ENCODE results near the gene DNAJC17. TPM values are rescaled to one million over a fixed set of nuclear protein-coding genes. Genes with fewer than 3 reads are reported as not detected.

The DNAJC17 gene
- total and polyA plus RNA-seq, 2 donors = 45.0 to 62.9 TPM

DNA sequence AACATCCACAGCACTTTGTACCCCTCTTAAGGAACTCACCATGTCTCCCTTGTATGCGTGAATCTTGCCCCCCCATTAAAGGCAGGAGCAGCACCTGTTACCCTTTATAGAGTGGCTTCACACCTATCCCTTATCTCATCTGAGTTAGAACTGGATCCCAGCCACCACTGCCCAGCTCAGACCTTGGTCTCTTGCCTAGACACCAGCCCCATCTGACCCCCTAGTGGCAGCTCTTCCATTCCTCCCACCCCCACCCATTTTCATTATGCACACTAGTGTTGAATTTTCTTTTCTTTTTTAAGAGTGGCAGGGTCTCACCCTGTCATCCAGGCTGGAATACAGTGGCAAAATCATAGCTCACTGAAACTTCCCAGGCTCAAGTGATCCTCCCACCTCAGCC lies 3.6 kb downstream of the DNAJC17 start:
- no peak overlapping the region for H3K4me3 ChIP-seq (ENCODE audit: low read length in 2 of 2)
- 98% methylated on average over 1 of the region's 1 CpG for WGBS
- H3K27me3 ChIP-seq (ENCODE audit: control insufficient read depth in 2 of 2, insufficient read depth in 1 of 2, low read length in 1 of 2) = no peaks in the 10 kb centered on the region
- no peaks in the 10 kb centered on the region for H3K9me3 ChIP-seq (ENCODE audit: control insufficient read depth in 2 of 2, insufficient read depth in 1 of 2, low read length in 1 of 2)
- no peak overlapping the region for H3K27ac ChIP-seq (ENCODE audit: low read depth in 1 of 2, low read length in 1 of 2)
- peaks cover 3 to 5% of the 10 kb centered on the region in 2 donors for H3K36me3 ChIP-seq (ENCODE audit: control insufficient read depth in 2 of 2, insufficient read depth in 2 of 2, low read length in 1 of 2)
- no peak for DNase-seq (ENCODE audit: low read depth in 6 of 9, low spot score in 9 of 9)
- H3K4me1 ChIP-seq (ENCODE audit: control insufficient read depth in 2 of 2, insufficient read depth in 2 of 2, low read length in 2 of 2) = peaks cover 3 to 19% of the 10 kb centered on the region in 2 donors

DNA sequence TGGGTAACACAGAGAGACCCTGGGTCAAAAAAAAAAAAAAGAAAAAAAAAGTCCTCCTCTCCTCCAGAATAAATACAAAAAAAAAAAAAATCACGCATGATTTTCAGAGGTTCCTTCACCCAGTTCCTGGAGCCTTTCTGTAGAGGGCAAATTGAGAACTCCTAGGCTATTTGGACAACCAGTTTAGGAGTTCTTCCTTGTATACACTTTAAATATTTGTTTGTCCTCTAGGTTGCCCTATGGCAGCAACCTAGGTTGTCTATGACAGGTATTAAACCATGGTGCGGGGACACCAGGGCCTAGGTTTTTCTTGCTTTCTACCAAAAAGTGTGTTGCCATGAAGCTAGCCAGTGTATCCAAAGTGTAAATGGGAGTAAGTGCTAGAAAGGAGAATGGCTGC lies 4.2 kb downstream of the DNAJC17 start:
- Histone ChIP-seq H3K27me3 (ENCODE audit: control insufficient read depth in 2 of 2, insufficient read depth in 1 of 2, low read length in 1 of 2) (no peaks in the 10 kb centered on the region), H3K4me1 (ENCODE audit: control insufficient read depth in 2 of 2, insufficient read depth in 2 of 2, low read length in 2 of 2) (peaks cover 2 to 14% of the 10 kb centered on the region in 2 donors), H3K36me3 (ENCODE audit: control insufficient read depth in 2 of 2, insufficient read depth in 2 of 2, low read length in 1 of 2) (peaks cover 5 to 7% of the 10 kb centered on the region in 2 donors), H3K9me3 (ENCODE audit: control insufficient read depth in 2 of 2, insufficient read depth in 1 of 2, low read length in 1 of 2) (no peaks in the 10 kb centered on the region), H3K4me3 (ENCODE audit: low read length in 2 of 2) (no peak overlapping the region), H3K27ac (ENCODE audit: low read depth in 1 of 2, low read length in 1 of 2) (no peak overlapping the region)
- 100% methylated on average over 2 of the region's 2 CpGs for WGBS
- DNase-seq (ENCODE audit: low read depth in 6 of 9, low spot score in 9 of 9) = no peak

DNA sequence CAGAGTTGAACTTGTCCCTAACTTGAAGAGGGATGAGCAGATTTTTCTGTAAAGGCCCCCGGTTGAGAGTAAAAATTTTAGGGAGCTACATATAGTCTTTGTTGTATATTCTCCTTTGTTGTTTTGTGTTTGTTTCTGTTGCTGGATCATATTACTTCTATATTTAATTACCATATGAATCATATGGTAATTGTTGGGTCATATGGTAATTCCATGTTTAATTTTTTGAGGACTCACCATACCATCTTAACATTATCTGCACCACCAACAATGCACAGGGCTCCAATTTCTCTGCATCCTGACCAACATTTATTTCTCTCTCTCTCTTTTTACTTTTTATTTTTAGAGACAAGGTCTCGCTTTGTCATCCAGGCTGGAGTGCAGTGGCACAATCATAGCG lies 7.8 kb downstream of the DNAJC17 start:
- no peak overlapping the region for H3K27ac ChIP-seq (ENCODE audit: low read depth in 1 of 2, low read length in 1 of 2)
- H3K36me3 ChIP-seq (ENCODE audit: control insufficient read depth in 2 of 2, insufficient read depth in 2 of 2, low read length in 1 of 2) = peaks cover 5 to 7% of the 10 kb centered on the region in 2 donors
- WGBS = 100% methylated on average over 3 of the region's 3 CpGs
- no peaks in the 10 kb centered on the region for H3K4me1 ChIP-seq (ENCODE audit: control insufficient read depth in 2 of 2, insufficient read depth in 2 of 2, low read length in 2 of 2)
- no peaks in the 10 kb centered on the region for H3K27me3 ChIP-seq (ENCODE audit: control insufficient read depth in 2 of 2, insufficient read depth in 1 of 2, low read length in 1 of 2)
- no peaks in the 10 kb centered on the region for H3K9me3 ChIP-seq (ENCODE audit: control insufficient read depth in 2 of 2, insufficient read depth in 1 of 2, low read length in 1 of 2)
- no peak for DNase-seq (ENCODE audit: low read depth in 6 of 9, low spot score in 9 of 9)
- H3K4me3 ChIP-seq (ENCODE audit: low read length in 2 of 2) = no peak overlapping the region

DNA sequence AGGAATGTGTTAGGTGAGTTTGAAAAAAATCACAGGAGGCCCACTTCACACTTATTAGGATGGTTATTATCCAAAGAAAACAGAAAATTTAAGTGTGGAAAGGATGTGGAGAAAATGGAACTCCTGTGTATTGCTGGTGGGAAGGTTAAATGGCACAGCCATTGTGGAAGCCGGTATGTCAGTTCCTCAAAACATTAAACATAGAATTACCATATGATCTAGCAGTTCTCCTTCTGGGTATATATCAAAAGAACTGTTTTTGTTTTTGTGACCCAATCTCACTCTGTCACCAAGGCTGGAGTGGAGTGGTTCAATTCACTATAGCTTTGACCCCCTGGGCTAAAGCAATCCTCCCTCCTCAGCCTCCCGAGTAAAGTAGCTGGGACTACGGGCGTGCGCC lies 10.8 kb downstream of the DNAJC17 start:
- Histone ChIP-seq H3K4me3 (ENCODE audit: low read length in 2 of 2) (no peak overlapping the region), H3K4me1 (ENCODE audit: control insufficient read depth in 2 of 2, insufficient read depth in 2 of 2, low read length in 2 of 2) (no peaks in the 10 kb centered on the region), H3K27ac (ENCODE audit: low read depth in 1 of 2, low read length in 1 of 2) (no peak overlapping the region)

DNA sequence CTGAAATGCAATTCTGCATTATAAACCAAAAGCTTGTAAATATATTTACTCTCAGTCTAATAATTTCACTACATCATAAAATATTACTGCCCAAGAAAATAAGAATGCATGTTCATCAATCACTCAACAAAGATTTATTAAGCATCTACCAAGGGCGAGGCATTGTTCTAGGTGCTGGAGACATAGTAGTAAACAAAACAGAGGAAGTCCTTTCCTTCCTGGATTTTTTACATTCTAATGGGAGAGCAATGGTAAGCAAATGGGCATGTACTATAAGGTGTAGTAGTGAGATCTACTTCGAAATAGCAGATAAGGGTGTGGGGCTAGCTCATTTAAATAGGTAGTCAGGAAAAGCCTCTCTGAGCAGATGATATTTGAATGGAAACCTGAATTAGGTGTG lies 11.2 kb downstream of the DNAJC17 start:
- 95% methylated on average over 2 of the region's 2 CpGs for WGBS
- Histone ChIP-seq H3K4me1 (ENCODE audit: control insufficient read depth in 2 of 2, insufficient read depth in 2 of 2, low read length in 2 of 2) (no peaks in the 10 kb centered on the region), H3K9me3 (ENCODE audit: control insufficient read depth in 2 of 2, insufficient read depth in 1 of 2, low read length in 1 of 2) (no peaks in the 10 kb centered on the region), H3K27ac (ENCODE audit: low read depth in 1 of 2, low read length in 1 of 2) (no peak overlapping the region), H3K27me3 (ENCODE audit: control insufficient read depth in 2 of 2, insufficient read depth in 1 of 2, low read length in 1 of 2) (no peaks in the 10 kb centered on the region), H3K4me3 (ENCODE audit: low read length in 2 of 2) (no peak overlapping the region), H3K36me3 (ENCODE audit: control insufficient read depth in 2 of 2, insufficient read depth in 2 of 2, low read length in 1 of 2) (peaks cover 6 to 7% of the 10 kb centered on the region in 2 donors)
- DNase-seq (ENCODE audit: low read depth in 6 of 9, low spot score in 9 of 9) = no peak

More for the DNA sequence above, 10.8 kb downstream of the DNAJC17 start:
- Histone ChIP-seq H3K9me3 (ENCODE audit: control insufficient read depth in 2 of 2, insufficient read depth in 1 of 2, low read length in 1 of 2) (no peaks in the 10 kb centered on the region), H3K36me3 (ENCODE audit: control insufficient read depth in 2 of 2, insufficient read depth in 2 of 2, low read length in 1 of 2) (peaks cover 6 to 10% of the 10 kb centered on the region in 2 donors), H3K27me3 (ENCODE audit: control insufficient read depth in 2 of 2, insufficient read depth in 1 of 2, low read length in 1 of 2) (no peaks in the 10 kb centered on the region)
- DNase-seq (ENCODE audit: low read depth in 6 of 9, low spot score in 9 of 9) = no peak
- WGBS = 94% methylated on average over 5 of the region's 5 CpGs

DNA sequence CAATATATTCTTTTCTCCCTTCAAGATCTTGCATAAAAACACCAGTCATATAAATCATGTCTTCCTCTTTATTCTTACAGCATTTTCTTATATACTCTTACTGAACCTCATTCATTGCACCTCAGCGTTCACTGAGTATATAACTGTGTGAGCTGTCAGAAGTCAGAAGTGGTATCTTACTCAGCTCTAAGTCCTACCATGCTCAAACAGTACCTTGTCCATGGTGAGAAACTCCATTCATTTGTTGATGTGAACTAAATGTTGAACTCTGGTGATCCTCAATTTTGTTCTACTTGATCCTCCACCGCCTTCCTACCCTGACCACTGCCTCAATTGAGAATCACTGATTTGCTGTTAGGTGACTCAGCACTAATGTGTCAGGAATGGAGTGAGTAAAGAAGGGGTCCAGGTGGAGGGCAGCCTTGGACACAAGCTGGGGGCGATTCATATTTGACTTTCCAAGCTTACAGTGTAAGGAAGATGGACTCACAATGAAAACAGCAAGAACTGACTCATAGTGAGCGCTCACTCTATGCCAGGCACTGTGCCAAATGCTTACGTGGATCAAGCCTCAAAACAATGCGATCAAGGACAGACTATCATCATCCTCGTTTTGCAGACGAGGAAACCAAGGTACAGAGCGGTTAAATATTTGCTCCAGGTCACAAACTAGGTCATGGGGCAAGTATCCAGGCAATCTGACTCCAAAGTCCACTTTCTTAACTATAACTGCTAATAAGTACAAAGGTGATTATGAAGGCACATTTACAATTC lies 13.9 kb downstream of the DNAJC17 start:
- WGBS = 96% methylated on average over 9 of the region's 9 CpGs
- no peaks in the 10 kb centered on the region for H3K4me1 ChIP-seq (ENCODE audit: control insufficient read depth in 2 of 2, insufficient read depth in 2 of 2, low read length in 2 of 2)
- no peak for DNase-seq (ENCODE audit: low read depth in 6 of 9, low spot score in 9 of 9)
- no peak overlapping the region for H3K27ac ChIP-seq (ENCODE audit: low read depth in 1 of 2, low read length in 1 of 2)
- no peaks in the 10 kb centered on the region for H3K27me3 ChIP-seq (ENCODE audit: control insufficient read depth in 2 of 2, insufficient read depth in 1 of 2, low read length in 1 of 2)
- no peaks in the 10 kb centered on the region for H3K9me3 ChIP-seq (ENCODE audit: control insufficient read depth in 2 of 2, insufficient read depth in 1 of 2, low read length in 1 of 2)
- H3K4me3 ChIP-seq (ENCODE audit: low read length in 2 of 2) = no peak overlapping the region
- peaks cover 4 to 11% of the 10 kb centered on the region in 2 donors for H3K36me3 ChIP-seq (ENCODE audit: control insufficient read depth in 2 of 2, insufficient read depth in 2 of 2, low read length in 1 of 2)

DNA sequence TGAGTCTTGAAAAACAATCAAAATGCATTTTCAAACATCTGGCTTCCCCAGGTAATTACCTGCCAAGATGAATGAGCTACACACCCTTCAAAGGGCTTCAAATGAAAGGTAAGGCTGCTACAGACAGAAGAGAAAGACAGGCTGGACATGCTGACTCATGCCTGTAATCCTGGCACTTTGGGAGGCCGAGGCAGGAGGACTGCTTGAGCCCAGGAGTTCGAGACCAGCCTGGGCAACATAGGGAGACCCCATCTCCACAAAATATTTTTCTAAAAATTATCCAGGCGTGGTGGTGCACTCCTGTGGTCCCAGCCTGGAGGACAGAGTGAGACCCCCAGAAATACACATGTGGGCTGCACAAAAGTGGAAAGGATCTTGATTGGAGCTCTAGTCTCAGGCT lies 14.9 kb downstream of the DNAJC17 start:
- Histone ChIP-seq H3K4me1 (ENCODE audit: control insufficient read depth in 2 of 2, insufficient read depth in 2 of 2, low read length in 2 of 2) (peaks cover 4 to 6% of the 10 kb centered on the region in 2 donors), H3K27me3 (ENCODE audit: control insufficient read depth in 2 of 2, insufficient read depth in 1 of 2, low read length in 1 of 2) (no peaks in the 10 kb centered on the region), H3K4me3 (ENCODE audit: low read length in 2 of 2) (no peak overlapping the region), H3K27ac (ENCODE audit: low read depth in 1 of 2, low read length in 1 of 2) (no peak overlapping the region), H3K36me3 (ENCODE audit: control insufficient read depth in 2 of 2, insufficient read depth in 2 of 2, low read length in 1 of 2) (peaks cover 4 to 8% of the 10 kb centered on the region in 2 donors), H3K9me3 (ENCODE audit: control insufficient read depth in 2 of 2, insufficient read depth in 1 of 2, low read length in 1 of 2) (no peaks in the 10 kb centered on the region)
- no peak for DNase-seq (ENCODE audit: low read depth in 6 of 9, low spot score in 9 of 9)
- WGBS = 79% methylated on average over 3 of the region's 3 CpGs

DNA sequence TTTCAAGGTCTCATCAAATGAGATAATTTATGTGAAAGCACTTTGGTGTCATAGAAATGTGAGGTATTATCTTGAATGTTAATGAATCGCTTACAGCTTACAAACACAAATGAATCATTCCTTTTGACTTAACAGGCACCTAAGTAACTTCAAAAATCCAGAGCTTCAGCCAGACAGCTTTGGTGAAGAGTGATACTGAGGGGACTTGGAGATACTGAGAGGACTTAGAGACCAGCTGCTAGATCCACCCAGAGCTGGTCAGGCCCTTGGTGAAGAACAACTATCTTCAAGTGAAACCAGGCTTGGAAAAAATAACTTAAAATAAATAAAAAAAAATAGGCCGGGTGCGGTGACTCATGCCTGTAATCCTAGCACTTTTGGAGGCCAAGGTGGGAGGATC lies 16.6 kb downstream of the DNAJC17 start:
- WGBS = 97% methylated on average over 3 of the region's 3 CpGs
- Histone ChIP-seq H3K27ac (ENCODE audit: low read depth in 1 of 2, low read length in 1 of 2) (no peak overlapping the region), H3K4me3 (ENCODE audit: low read length in 2 of 2) (no peak overlapping the region), H3K36me3 (ENCODE audit: control insufficient read depth in 2 of 2, insufficient read depth in 2 of 2, low read length in 1 of 2) (peaks cover 7 to 8% of the 10 kb centered on the region in 2 donors), H3K9me3 (ENCODE audit: control insufficient read depth in 2 of 2, insufficient read depth in 1 of 2, low read length in 1 of 2) (no peaks in the 10 kb centered on the region), H3K4me1 (ENCODE audit: control insufficient read depth in 2 of 2, insufficient read depth in 2 of 2, low read length in 2 of 2) (peaks cover 4 to 7% of the 10 kb centered on the region in 2 donors), H3K27me3 (ENCODE audit: control insufficient read depth in 2 of 2, insufficient read depth in 1 of 2, low read length in 1 of 2) (no peaks in the 10 kb centered on the region)
- no peak for DNase-seq (ENCODE audit: low read depth in 6 of 9, low spot score in 9 of 9)

DNA sequence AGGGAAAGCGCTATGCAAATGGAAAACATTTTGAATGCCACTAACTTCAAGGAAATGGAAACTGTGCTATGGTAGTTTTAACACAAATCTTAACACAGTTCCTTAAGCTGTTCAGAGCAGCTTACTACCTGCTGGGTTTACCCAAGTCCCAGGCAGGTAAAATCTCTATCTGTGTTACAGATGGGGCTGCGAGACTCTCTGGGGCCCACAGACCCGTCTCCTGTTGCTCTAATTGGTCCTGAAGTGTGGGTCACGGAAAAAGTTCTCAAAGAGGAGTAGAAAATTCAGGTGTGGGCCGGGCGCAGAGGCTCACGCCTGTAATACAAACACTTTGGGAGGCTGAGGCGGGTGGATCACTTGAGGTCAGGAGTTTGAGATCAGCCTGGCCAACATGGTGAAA lies 17.3 kb downstream of the DNAJC17 start:
- 99% methylated on average over 8 of the region's 8 CpGs for WGBS
- no peaks in the 10 kb centered on the region for H3K9me3 ChIP-seq (ENCODE audit: control insufficient read depth in 2 of 2, insufficient read depth in 1 of 2, low read length in 1 of 2)
- DNase-seq (ENCODE audit: low read depth in 6 of 9, low spot score in 9 of 9) = no peak
- H3K36me3 ChIP-seq (ENCODE audit: control insufficient read depth in 2 of 2, insufficient read depth in 2 of 2, low read length in 1 of 2) = peaks cover 7 to 8% of the 10 kb centered on the region in 2 donors
- H3K27me3 ChIP-seq (ENCODE audit: control insufficient read depth in 2 of 2, insufficient read depth in 1 of 2, low read length in 1 of 2) = no peaks in the 10 kb centered on the region
- H3K27ac ChIP-seq (ENCODE audit: low read depth in 1 of 2, low read length in 1 of 2) = no peak overlapping the region
- H3K4me3 ChIP-seq (ENCODE audit: low read length in 2 of 2) = no peak overlapping the region
- peaks cover 4 to 7% of the 10 kb centered on the region in 2 donors for H3K4me1 ChIP-seq (ENCODE audit: control insufficient read depth in 2 of 2, insufficient read depth in 2 of 2, low read length in 2 of 2)

All from thymus (tissue), 11 donors.